Activated CD8-positive, alpha-beta memory T cell treated with anti-CD3 and anti-CD28 coated beads for 48 hours (primary cell): ENCODE measurements around the gene PRPF18.

Source experiments
- DNase-seq, 3 experiments: peaks; one replicate each; pipeline ENCODE4 v3.0.0-alpha.2; 2020; ENCODE audit warnings: low read depth in 2 of 3, low spot score in 2 of 3

The PRPF18 gene

DNA sequence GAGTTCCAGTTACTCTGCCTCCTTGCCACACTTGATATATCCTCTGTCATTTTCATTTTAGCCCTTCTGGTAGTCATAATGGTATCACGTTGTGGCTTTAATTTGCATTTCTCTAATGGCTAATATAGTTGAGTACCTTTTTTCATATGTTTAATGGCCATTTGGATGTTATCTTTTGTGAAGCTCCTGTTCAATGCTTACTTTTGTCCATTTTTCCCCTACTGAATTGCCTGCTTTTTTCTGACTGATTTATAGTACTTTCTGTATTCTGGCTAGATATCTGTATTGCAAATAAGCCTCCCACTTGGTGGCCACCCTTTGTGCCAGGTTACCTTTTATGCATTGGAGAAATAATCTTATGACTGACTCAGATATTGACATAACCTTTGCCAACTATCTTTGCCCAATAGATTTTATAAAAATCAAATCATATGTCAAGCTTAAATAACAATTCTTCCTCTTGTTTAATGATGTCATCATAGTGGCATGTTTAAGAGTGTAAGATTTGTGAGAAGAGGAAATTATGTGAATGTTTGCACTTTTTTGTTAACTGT lies 50.6 kb downstream of the PRPF18 start:
- DNase-seq, result no peak

DNA sequence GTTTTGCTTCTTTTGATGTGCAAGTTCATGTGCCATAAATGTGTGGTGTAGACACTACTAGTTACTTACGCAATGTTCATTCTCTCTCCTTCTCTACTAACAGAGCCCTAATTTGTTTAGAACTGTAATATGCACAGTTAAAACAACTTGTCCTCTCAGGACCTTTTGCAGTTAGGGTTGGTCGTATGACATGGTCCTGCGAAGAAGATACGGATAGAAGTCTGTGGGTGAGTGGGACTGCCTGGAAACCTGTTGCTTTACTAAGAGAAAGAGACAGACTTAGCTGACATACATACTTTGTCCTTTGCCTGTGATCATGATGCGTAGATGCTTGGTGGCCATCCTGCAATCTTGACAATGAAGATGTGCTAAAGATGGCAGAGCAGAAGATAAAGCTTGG lies 51.1 kb downstream of the PRPF18 start:
- no peak for DNase-seq

DNA sequence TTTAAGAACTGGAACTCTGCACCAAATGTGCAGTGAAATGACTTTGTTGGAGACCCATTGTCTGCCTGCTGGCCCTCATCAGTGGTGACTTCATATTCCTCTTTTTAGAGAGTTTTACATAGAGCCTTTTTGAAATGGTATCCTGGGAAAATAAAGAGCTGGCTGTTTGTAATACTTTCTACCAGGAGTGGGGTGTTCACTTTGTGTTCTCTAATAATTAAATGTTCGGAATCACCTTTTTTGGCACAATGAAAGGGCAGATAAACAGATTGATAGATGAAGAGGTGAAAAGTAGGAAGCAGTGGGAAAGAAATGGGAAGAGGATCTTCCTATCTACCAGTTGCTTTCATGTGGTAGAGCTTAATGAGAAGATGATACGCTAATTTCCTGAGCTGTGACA lies 55.5 kb downstream of the PRPF18 start:
- DNase-seq, result no peak

DNA sequence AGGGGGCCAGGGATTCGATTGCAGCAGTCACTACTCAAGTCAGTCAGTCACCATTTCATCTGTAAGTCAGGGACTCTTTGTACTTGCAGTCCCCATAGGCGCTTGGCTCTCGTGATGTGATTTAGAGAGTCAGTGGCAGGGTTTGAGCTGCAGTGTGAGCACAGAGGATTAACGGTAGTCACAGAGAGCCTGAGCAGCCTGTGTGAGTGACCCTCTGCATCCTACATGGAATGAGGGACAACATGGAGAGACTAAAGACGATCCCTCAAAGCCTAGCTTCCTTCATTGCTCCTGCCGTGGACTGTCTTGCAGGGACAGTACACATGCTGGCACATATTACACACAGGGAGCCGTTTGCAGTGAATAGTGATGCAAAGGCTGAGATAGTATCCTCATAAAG lies 56.3 kb downstream of the PRPF18 start:
- DNase-seq, result no peak

DNA sequence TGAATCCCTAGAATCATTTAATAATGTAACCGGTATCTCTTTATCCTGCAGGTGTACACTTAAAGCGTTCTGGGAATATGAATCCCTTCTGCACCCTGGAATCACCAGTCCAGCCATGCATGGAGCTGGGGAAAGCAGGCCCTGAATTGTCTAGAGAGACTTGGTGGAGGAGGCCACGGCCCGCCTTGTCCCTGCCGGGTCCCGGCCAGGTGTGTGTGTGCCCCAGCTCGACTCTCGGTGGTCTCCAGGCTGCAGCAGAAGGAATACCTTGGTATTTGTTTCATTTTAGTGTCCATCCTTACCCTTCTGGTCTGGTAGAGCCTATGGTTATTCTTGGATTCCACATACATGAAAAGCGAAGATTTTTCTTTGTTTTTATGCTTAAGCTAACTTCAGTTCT lies 58.1 kb downstream of the PRPF18 start:
- no peak for DNase-seq

DNA sequence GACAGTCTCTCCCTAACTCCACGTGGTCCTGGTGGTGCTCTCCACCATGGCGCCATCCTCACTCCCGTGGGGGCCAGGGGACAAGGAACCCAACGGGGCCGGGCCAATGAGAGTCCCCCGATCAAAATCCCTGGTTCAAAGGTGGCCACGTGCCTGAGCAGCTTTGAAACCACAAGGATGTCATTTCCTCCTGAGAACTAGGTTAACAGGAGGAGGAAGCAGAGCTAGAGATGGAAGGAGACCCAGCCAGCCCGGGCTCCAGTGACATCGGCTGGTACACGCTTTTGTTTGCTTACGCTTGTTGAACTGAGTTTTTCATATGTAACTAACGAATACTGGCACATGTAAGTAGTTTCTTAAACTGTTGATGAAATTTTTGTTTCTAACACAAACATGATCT lies 61.7 kb downstream of the PRPF18 start:
- no peak for DNase-seq

DNA sequence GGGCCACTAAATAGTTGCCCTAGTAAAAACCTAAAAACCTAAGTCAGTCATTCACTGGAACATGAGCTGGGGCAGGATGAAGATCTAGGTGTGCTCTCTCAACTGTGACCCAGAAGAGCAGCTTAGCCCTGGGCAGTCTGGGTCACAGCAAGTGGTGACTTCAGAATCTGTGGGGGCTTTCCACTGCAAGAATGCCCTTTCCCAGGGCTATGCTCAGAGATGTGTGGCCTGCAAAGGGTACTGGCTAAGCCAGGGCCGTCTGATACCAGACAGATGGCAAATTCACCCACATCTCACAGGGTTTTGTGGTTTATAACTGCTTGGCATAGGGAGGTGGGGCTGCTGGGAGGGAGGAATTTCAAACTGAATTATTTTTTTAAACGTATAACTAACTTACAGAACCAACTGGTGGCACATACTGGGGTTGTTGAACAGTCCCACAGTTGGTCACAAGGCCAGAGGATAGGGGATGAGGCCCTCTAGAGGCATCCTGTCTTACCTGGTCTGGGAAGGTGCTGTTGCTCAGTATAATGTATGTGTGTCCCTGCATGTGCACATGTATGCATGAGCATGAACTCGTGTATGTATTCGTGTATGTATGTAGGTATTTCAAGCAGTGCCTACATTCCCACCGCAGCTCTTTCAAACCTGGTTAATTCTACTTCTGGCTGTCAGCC lies 63.2 kb downstream of the PRPF18 start:
- no peak for DNase-seq

DNA sequence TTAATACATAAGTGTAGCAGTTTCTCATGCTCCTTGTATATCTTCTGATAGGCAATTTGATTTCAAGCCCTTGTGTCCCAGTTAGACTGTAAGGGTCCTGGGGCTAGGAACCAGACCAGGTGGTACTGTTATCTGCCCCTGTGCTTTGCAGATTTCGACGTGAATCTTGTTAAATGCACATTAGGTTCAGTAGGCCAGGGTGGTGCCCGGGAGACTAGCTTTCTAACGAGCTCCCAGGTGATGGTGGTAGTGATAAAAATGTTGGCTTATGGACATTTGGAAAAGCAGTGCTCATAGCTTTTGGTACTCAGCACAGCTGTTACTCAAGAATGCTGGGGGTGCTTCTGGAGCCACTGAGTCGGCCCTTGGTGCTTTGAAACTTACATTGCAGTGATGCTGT lies 64.2 kb downstream of the PRPF18 start:
- DNase-seq, result no peak

DNA sequence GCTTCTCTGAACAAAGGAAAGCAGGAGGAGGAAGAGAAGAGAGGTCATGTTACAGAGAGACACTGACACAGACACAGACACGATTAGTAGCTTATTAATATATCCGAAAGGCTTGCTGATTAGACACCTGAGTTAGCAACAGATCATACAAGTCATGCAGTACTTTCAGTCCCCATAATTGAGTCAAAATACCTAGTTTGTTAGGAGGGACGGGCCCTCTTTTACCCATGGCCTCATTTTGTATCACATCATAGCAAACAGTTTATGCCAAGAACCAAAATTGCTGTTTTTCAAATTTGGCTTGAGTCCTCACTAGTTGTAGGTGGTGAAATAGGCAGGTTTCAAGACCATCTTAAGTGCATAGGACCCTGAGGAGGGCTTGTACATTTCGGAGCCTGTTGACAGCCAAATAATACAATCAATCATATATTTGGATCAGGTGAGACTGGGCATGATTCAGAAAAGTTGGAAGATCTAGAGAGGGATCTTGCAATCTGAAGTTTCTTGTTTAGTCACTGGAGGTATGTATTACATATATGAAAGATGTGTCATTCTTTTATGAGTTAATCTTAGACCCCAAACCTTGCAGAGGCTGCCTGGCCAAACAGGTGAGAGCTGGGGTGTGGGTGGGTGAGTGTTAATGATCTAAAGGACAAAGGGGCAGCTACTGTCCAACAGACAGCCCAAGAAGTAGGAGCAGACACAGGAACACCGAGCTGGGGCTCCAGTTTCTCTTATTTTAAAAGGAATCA lies 65.4 kb downstream of the PRPF18 start:
- DNase-seq, result no peak

DNA sequence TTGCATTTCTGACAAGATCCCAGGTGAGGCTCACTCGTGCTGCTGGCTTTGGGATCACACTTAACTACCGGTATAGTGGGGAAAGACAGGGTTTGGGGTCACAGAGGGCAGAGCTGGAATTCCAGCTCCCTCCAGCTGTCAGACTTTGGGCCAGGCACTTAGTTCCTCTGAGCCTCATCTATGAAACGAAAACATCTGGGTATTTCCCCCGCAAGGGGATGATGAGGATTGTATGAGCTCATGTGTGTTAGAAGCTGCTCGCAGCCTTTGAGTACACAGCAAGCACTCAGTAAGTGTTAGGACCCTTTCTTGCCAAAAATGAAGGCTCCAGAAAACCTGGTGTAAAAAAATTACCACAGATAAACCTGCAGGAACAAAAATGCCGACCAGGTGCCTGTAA lies 66.1 kb downstream of the PRPF18 start:
- no peak for DNase-seq

DNA sequence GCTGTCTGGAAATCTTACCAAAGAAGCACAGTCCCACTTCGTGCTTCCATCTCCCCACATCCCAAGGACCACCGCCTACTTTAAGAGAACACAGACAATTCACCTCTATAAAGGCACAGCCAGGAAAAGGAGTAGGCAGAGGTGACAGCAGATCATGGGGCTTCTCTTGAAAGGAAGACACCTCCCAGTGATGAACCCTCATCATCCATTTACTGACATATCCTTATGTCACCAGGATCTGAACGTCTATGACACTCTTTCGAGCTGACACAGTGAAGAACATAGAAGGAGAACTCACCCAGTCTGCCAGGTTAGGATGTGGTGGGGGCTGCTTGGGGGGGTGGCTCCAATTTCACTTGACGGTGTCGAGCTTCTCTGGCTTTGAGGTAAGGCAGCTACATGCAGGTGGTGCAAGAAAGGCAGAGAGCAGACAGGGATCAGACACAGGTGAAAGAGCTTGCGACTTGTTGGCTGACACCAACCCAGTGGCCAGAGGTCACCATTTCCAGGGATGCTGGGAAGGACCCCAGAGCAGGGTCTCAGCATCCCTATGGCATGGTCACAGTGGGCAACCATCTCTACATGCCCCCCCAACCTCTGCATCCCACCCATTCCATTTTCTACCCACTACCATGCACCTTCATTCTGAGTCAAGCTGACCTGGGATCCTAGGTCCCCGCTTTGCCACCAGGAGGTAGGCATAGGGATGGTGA lies 67.5 kb downstream of the PRPF18 start:
- no peak for DNase-seq

DNA sequence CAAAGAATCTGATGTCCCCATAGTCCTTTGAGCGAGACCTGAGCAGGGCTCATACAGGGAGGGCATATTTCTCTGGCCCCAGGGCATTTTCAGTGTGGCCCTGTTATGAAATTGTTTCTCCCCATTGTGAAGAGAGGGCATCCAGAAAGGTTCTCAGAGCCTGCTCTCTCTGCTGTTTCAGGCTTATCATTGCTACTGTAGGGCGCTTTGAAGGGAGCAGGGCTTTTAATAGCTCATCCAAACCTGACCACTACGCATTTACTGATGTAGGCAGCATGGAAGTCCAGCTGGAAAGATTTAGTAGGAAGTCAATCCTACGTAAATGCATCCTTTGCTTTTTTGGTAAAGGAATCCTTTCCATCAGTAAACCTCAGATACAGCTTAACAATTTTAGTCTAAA lies 68.1 kb downstream of the PRPF18 start:
- no peak for DNase-seq

DNA sequence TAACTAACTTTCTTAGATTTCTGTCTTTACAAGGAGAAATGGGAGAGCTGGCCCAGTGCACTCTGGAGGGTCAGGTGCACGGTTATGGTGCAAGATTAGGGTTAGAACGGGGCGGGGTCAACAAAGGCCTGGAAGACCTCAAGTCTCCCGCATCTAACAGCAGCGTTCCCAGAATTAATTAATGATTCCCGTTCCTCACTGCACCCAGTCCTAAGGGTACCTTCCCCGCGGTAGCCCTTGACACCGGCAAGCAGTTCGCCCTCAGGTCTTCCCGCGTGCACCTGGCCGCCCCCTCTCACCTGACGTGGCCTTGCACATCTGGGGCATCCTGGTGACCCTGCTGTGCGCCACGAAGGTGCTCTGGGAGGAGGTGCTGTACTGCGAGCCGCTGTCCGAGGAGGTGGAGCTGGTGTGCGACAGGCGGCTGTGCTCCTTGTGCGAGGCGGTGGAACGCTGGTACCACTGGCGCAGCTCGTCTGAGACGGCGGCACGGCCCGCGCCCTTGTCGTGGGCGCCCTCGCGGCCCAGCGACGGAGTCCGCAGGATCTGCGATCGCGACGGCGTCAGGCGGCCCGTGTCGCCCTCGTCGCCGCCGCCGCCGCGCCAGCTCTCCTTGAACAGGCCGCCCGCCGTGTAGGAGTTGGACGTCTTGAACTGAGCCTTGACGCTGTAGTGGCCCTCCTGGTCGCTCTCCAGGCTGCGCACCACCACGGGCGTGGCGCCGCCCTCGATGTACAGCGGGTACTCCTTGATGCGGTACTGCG lies 69.8 kb downstream of the PRPF18 start:
- DNase-seq, result no peak

DNA sequence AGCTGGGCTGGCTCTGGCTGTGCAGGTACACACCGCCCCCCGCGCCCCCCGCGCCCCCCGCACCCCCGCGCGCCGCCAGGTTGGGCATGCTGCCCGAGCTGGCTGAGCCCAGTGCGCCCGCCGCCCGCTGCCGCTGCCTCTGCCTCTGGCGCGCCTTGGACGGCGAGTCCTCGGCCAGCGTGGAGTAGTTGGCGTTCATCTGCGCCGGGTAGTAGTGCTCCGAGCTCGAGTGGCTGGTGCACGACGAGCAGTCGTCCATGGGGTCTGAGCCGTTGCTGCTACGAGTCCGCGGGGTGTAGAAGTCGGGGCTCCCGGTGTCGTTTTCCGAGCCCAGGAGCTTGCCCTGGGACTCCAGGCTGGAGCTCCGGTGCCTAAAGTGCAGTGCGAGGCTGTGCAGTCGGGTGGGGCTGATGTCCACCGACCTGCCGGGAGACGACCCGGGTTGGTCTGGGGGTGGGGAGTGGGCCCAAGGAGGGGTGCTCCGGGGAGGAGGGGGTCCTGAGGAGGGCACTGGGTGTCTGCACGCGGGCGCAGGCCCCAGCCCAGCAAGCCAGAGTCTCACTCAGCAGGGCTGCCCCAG lies 70.4 kb downstream of the PRPF18 start:
- DNase-seq, result no peak

DNA sequence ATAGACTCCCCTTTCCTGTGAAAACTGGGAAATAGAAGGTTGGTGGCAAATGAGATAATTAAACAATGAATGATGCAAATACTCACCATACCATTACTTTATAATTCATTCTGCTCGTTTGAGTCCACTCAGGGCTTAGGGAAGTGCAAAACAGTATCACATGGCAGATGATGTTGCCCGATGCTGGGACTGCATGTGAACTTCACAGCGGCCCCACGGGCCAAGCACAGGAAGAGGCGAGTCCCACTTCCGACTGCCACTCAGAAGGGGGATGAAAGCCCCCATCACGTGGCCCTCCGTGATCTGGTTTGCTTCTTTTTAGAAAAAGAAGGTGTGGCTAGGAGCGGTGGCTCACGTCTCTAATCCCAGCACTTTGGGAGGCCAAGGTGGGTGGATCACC lies 71.5 kb downstream of the PRPF18 start:
- no peak for DNase-seq

DNA sequence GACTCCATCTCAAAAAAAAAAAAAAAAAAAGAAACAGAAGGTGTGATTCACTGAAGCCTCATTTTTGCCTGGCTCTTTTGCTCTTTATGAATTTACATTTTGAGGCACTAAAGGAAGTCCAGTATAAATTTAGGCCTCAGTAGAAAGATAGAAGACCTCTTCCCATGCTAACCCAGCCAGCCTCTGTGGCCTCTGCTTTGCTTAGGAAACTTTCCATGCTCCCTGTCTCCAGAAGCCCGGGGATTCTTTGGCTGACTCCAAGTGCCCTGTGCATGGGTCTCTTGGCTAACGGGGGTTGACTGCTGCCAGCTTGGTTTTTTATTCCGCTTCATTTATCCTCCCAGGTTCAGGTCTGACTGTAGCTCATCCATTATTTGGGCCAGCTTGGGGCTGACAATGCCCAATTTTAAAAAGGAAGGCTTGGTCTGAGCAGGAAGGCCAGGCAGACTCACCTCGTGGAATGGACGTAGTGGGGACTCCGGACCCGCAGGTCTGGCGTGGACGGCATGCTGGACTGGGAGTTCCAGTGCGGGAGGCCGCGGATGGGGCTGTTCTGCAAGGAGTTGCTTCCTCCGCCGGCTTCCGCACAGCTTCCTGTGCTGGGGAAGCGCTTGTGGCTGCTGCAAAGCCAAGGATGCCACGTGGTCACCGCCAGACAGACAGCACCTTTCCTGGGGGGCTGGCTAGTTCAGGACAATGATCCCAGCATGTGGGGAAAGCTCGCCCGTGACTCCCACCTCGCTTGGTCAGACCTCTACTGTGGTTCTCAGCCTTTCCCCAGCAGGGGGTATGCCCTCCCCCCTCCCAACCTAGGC lies 72.3 kb downstream of the PRPF18 start:
- DNase-seq, result peak in 1 of 3 experiments; percentile 7

DNA sequence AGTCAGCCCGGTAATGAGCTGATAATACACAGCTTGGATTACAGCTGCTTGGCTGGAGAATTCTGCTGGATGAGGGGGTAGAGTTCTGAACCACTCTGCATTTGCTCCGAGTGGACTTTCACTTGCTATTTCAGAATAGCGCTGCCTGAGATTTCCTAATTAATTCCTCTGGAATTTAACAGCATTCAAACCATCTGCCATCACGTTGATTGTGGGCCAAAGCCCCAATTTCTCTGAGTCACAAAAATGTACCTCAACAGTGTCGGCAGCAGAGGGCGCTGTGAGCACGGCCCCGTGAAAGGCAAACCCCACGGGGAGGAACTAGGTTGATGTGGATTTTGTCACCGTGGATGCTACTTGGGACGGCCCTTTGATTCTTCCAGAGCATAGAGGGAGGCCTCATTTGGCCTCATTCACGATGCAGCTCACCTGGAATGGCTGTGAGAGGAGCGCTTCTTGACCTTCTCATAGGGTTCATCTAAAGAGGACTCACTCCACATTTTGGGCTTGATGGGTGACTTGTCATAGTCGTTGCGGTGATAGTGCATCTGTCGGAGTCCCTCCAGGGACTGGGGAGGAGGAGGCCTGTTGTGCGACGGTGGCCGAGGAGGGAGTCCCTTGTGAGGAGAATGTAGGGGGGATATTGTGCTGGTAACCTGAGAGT lies 73.3 kb downstream of the PRPF18 start:
- peak; percentile 14 to 40 (median 33) for DNase-seq

DNA sequence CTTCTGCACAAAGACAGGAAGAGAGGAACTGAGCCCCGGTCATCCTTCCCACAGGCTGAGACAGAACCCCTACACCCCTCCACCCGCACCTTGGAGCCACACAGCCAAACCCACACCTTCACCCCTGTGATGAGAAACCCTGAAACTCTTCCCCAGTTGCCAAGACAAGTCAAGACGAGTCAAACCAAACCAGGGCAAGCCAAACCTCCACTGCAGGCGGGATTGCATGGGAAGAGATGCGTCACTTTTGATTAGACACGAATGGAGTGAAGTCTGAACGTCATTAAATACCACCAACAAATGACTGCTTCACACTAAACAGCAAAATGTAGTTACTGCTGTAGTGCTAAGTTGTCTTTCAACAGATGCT lies 73.8 kb downstream of the PRPF18 start:
- DNase-seq, result no peak

DNA sequence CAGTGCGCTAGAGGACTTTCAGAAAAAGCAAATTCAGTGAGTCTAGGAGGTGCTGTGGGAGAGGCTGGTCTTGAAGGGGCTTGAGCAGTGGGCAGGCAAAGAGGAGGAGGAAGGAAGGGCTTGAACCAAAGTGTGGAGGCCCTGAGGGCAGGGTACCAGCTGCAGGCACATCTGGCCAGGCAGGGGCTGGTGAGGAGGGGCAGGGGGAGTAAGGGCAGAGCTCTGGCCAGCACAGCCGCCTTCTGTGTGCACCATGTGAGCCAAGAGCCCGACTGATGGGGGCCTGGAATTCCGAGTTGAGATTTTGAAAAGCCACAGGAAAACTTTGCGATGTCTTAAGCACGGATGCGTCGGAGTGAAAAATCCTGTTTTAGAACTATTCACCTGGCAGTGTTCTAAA lies 74.5 kb downstream of the PRPF18 start:
- no peak for DNase-seq
